Activated naive CD4-positive, alpha-beta T cell treated with anti-CD3 and anti-CD28 coated beads, Interleukin-2, amount 50 U/mL, for 72 hours (primary cell): ENCODE results near the gene HBE1. TPM values are rescaled to one million over a fixed set of nuclear protein-coding genes. Genes with fewer than 3 reads are reported as not detected.
"Not testable (repeated sequence)": the region's sequence is repeated elsewhere in the genome, so short reads cannot be mapped to it uniquely, and the experiment has no call there.

Source experiments
- ATAC-seq, 2 donors: fragments of 150-1000 bp; cut with Tn5 transposase; 2 replicates each; pipeline ENCODE4 v1.10.0; 2021; ENCODE audit warnings: mild to moderate bottlenecking in 2 of 2, moderate library complexity in 2 of 2
- DNase-seq, 2 donors: peaks; one replicate each; pipeline ENCODE4 v3.0.0; 2021 to 2022; ENCODE audit warnings: low spot score in 2 of 2
- H3K27ac Mint-ChIP-seq, 2 donors: one replicate each; pipeline ENCODE4 v1.8.0; 2022; ENCODE audit warnings: mild to moderate bottlenecking in 2 of 2, mixed read lengths in 2 of 2
- H3K36me3 Mint-ChIP-seq, 2 donors: one replicate each; pipeline ENCODE4 v1.8.0; 2022; ENCODE audit warnings: mixed read lengths in 2 of 2
- H3K9me3 Mint-ChIP-seq, 2 donors: one replicate each; pipeline ENCODE4 v1.8.0; 2022; ENCODE audit warnings: mixed read lengths in 2 of 2
- total RNA-seq, 2 donors: library from RNA; stranded (reverse); gene quantifications; one replicate each; pipeline ENCODE4 v1.2.3, GENCODE V29; 2022

HBE1 gene
- total RNA-seq: not detected

GRCh38 chr11:5269715-5270147 is at the start of gene HBE1:
Gene HBE1, minus strand, starts transcription at chr11:5269945. Its CDS starts 55 bp downstream, at chr11:5269890.
- Mint-ChIP-seq H3K27ac (no peak within 1 kb of the TSS), H3K36me3 (no peaks in the 10 kb centered on the region), H3K9me3 (no peaks in the 10 kb centered on the region)
- no peak for DNase-seq
- no peak for ATAC-seq

DNA sequence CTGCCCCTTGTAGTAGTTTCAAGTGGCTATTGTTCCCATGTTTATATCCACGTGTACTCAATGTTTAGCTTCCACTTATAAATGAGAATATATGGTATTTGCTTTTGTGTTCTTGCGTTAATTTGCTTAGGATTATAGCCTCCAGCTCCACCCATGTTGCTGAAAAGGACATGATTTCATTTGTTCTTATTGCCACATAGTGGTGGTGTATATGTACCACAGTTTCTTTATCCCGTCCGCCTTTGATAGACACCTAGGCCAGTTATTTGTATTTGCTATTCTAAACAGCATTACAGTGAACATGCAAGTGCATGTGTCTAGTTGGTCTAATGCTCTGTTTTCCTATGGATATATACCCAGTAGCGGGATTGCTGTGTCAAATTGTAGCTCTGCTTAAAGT is 47.5 kb upstream of the HBE1 start:
- Mint-ChIP-seq H3K36me3 (no peaks in the 10 kb centered on the region), H3K27ac (no peak overlapping the region), H3K9me3 (peaks cover 0 to 3% of the 10 kb centered on the region in 2 donors)
- ATAC-seq (no peak), DNase-seq (no peak)

DNA sequence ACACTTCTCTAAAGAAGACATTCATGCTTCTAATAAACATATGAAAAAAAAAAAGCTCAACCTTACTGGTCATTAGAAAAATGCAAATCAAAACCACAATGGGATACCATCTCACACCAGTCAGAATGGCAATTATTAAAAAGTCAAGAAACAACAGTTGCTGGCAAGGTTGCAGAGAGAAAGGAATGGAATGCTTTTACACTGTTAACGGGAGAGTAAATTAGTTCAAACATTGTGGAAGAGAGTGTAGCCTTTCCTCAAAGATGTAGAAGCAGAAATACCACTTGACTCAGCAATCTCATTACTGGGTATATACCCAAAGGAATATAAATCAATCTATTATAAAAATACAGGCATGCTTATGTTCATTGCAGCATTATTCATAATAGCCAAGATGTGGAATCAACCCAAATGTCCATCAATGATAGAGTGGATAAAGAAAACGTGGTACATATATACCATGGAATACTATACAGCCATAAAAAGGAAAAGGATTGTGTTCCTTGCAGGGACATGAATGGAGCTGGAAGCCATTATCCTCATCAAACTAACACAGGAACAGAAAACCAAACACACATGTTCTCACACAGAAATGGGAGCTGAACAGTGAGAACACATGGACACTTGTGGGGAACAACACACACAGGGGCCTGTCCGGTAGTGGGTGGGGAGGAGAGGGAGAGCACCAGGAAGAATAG is 43.7 kb upstream of the HBE1 start:
- not testable (repeated sequence) for H3K36me3 Mint-ChIP-seq, ATAC-seq, H3K9me3 Mint-ChIP-seq, H3K27ac Mint-ChIP-seq, DNase-seq

DNA sequence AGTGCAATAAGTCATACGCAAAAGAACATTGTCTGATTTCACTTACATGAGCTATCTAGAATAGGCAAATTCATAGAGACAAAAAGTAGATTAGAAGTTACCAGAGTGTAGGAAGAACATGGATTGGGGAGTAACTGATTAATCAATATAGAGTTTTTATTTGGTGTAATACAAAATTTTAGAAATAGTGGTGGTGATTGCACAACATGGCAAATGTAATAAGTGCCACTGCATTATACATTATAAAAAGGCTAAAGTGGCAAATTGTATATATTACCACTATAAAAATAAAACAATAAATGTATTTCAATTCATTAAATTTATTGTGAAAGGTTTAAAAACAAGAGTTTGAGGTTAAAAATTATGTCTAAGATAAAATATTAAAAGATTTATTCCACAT is 40.7 kb upstream of the HBE1 start:
- H3K27ac Mint-ChIP-seq: no peak overlapping the region

DNA sequence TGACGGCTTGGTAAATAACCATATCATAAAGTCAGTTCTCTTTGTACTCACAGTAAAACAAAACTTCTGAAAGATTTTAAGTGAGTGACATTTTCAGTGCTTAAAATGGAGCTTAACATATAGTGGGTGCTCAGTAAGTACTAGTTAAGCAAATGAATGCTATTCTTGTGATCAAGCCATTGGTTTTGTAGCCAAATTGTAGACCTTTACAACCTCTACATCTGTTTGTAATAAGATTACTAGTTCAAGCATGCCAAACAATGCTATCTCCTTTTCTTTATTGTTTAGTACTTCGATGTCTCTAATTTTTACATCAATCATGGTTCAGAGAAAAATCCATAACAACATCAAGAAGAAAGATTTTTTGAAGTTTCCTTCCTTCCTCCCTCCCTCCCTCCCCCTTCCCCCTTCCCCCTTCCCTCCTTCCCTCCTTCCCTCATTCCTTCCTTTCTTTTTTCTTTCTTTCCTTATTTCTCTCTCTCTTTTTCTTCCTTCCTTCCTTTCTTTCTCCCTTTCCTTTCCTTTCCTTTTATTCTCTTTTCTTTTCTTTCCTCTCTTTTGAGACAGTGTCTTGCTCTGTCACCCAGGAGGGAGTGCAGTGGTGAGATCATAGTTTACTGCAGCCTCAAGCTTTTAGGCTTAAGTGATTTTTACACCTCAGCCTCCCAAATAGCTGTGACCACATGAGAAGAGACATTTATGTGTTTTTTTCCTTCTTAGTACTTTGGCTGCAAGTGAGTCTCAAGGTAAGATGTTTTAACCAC is 37.7 kb upstream of the HBE1 start:
- Mint-ChIP-seq H3K27ac (no peak overlapping the region), H3K9me3 (no peaks in the 10 kb centered on the region)
- no peak for ATAC-seq

More for the DNA sequence above, 40.7 kb upstream of the HBE1 start:
- no peaks in the 10 kb centered on the region for H3K36me3 Mint-ChIP-seq
- ATAC-seq: no peak
- H3K9me3 Mint-ChIP-seq: no peaks in the 10 kb centered on the region
- no peak for DNase-seq

GRCh38 chr11:5304046-5304445 is 34.3 kb upstream of the HBE1 start:
- ATAC-seq: no peak
- DNase-seq: no peak
- no peaks in the 10 kb centered on the region for H3K9me3 Mint-ChIP-seq
- H3K27ac Mint-ChIP-seq: no peak overlapping the region
- H3K36me3 Mint-ChIP-seq: no peaks in the 10 kb centered on the region

More for the DNA sequence above, 37.7 kb upstream of the HBE1 start:
- no peak for DNase-seq
- no peaks in the 10 kb centered on the region for H3K36me3 Mint-ChIP-seq

GRCh38 chr11:5303626-5304025 is 33.9 kb upstream of the HBE1 start:
- Mint-ChIP-seq H3K36me3 (no peaks in the 10 kb centered on the region), H3K9me3 (no peaks in the 10 kb centered on the region), H3K27ac (no peak overlapping the region)
- no peak for ATAC-seq
- DNase-seq: no peak

GRCh38 chr11:5301846-5302245 is 32.1 kb upstream of the HBE1 start, which contains the start of gene OR51B4:
Gene OR51B4, minus strand, starts transcription at chr11:5301946. Its CDS starts 0 bp downstream, at chr11:5301946.
- Mint-ChIP-seq H3K27ac (no peak within 1 kb of the TSS), H3K9me3 (no peaks in the 10 kb centered on the region), H3K36me3 (no peaks in the 10 kb centered on the region)
- no peak for ATAC-seq
- DNase-seq: no peak

DNA sequence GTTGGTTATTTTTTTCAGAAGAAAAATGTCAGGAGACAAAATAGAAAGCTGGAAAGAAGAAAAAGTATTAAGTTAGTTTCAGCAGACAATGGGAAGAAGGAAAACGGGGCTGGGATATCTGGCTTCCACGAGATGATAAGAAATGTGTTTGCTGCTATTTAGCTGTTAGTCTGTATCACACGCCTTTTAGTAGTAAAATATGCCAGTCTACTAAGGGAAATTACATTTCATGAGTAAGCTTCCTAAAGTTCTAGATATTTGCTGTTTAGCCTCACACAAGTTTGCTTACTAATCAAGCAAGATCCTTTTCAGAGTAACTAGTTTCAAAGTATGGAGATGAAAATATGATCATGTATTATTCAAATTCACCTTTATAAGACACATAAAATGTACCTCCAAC is 30.5 kb upstream of the HBE1 start:
- ATAC-seq: no peak
- no peak for DNase-seq
- Mint-ChIP-seq H3K9me3 (no peaks in the 10 kb centered on the region), H3K27ac (no peak overlapping the region), H3K36me3 (no peaks in the 10 kb centered on the region)

DNA sequence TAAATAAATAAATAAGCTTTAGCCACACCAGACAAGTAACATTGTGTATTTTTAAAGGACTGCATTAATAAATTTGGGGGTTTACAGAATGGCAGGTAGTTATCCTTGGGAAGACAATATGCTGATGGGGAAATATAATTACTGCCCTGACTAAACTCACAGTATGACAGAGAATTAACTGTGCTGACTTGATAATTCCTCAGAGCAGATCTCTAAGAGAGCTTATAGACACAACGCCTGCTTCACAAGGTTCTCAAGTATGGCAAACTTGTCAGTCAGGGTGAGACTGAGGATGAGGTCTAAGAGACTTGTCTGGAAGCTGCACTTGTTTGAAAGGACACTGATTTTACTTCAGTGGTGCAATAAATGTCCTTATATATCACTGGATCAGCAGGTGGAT is 28.7 kb upstream of the HBE1 start:
- Mint-ChIP-seq H3K27ac (no peak overlapping the region), H3K9me3 (no peaks in the 10 kb centered on the region), H3K36me3 (no peaks in the 10 kb centered on the region)
- DNase-seq: no peak
- no peak for ATAC-seq

DNA sequence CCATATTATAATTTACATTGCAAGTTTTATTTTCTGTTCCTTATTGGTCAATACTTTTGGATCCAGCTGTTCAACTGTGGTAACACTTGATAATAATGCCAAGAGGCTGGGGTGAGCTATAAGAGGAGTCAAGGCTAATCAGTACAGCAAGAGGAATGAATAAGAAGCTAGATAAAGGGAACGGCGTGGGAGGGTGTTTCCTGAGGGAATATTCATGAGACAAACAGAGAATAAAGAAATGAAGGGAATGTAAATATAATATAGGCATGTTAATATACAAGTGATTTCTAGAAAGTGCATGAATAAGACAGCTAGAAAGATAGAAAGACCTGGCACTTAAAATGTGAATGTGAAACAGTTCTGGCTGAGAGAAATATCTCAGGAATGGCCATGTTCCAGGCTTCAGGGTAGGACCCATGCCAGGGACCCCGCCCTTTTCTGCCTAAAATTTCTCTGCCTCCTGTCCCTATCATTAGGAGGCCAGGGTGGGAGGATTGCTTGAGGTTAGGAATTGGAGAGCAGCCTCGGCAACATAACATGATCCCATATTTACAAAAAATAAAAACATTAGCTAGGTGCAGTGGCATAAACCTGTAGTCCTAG is 28.1 kb upstream of the HBE1 start:
- ATAC-seq: no peak
- no peak for DNase-seq
- H3K9me3 Mint-ChIP-seq: no peaks in the 10 kb centered on the region
- no peaks in the 10 kb centered on the region for H3K36me3 Mint-ChIP-seq
- peak overlapping the region in 1 of 2 donors; percentile 31 for H3K27ac Mint-ChIP-seq

- not testable (repeated sequence) for DNase-seq, H3K9me3 Mint-ChIP-seq, H3K27ac Mint-ChIP-seq, H3K36me3 Mint-ChIP-seq, ATAC-seq
These were observed 24.7 kb upstream of the HBE1 start for GRCh38 chr11:5294342-5294995.

- no peak overlapping the region for H3K27ac Mint-ChIP-seq
- H3K9me3 Mint-ChIP-seq: no peaks in the 10 kb centered on the region
- DNase-seq (no peak), ATAC-seq (no peak)
- H3K36me3 Mint-ChIP-seq: no peaks in the 10 kb centered on the region
These were observed 23.3 kb upstream of the HBE1 start for GRCh38 chr11:5293028-5293427.

DNA sequence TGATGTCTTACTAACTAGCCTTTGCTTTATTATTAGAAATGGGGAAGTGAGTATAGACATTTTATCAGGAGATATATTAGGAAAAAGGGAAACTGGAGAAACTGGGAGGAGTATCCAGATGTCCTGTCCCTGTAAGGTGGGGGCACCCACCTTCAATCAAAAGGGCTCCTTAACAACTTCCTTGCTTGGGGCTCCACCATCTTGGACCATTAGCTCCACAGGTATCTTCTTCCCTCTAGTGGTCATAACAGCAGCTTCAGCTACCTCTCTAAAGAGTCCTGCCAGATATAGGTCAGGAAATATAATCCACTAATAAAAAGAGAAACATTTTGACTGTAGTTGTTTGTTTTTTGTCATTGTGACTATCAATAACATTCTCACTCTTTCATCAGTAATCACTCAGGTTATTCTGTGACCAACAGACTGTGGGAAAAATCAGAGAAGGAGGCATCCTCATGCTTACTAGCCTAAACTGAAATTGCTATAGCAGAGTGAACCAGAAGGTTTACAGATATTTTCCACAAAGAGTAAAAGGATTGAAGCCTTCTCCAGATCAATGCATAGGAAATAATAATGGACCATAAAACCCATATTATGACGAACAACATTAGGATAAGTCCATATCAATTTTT is 21.6 kb upstream of the HBE1 start:
- no peak for DNase-seq
- ATAC-seq: peak in 1 of 2 donors; percentile 64
- no peak overlapping the region for H3K27ac Mint-ChIP-seq
- no peaks in the 10 kb centered on the region for H3K36me3 Mint-ChIP-seq
- no peaks in the 10 kb centered on the region for H3K9me3 Mint-ChIP-seq

- no peaks in the 10 kb centered on the region for H3K36me3 Mint-ChIP-seq
- H3K27ac Mint-ChIP-seq: no peak overlapping the region
- DNase-seq (no peak), ATAC-seq (no peak)
- no peaks in the 10 kb centered on the region for H3K9me3 Mint-ChIP-seq
These were observed 20.4 kb upstream of the HBE1 start for GRCh38 chr11:5290106-5290505.

DNA sequence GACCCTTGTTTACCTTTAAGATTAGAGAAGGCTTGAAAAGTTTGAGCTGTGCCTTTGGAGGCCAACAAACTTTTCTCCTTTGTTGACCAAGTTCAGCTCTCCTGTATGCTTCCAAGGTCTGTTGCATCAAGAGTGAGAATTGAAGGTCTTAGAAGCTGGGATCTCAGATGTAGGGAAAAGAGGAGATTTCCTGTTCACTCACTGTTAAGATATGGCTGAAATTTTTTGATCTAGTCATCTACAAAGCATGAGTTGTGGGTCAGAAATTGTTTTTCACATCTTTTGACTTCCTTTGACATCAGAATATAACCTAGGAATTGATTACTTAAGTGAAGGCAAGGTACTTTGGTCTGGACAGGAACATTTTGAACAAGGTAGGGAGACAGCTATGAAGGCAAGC is 20.0 kb upstream of the HBE1 start:
- ATAC-seq (no peak), DNase-seq (no peak)
- H3K27ac Mint-ChIP-seq: no peak overlapping the region
- no peaks in the 10 kb centered on the region for H3K9me3 Mint-ChIP-seq
- no peaks in the 10 kb centered on the region for H3K36me3 Mint-ChIP-seq
